ENCODE measurements around the gene CNTNAP2. TPM values are rescaled to one million over a fixed set of nuclear protein-coding genes. Genes with fewer than 3 reads are reported as not detected.

The CNTNAP2 gene
- total and polyA plus RNA-seq, 4 donors, result 0.14 to 2.3 (median 1.1) TPM

- WGBS, result 88% methylated on average over 1 of the region's 1 CpG
- Histone ChIP-seq H3K9ac (ENCODE audit: low read depth in 1 of 2, low read length in 2 of 2) (no peak overlapping the region), H3K9me3 (ENCODE audit: control insufficient read depth in 4 of 4, low read length in 3 of 4) (no peaks in the 10 kb centered on the region), H3K27me3 (ENCODE audit: control insufficient read depth in 4 of 4, insufficient read depth in 4 of 4, low read length in 3 of 4) (no peaks in the 10 kb centered on the region), H3K4me3 (ENCODE audit: low read depth in 1 of 3, low read length in 3 of 3) (no peak overlapping the region), H3K27ac (ENCODE audit: low read depth in 1 of 2, low read length in 2 of 2) (no peak overlapping the region), H3K36me3 (ENCODE audit: control insufficient read depth in 4 of 4, insufficient read depth in 3 of 4, low read depth in 1 of 4, low read length in 3 of 4) (no peaks in the 10 kb centered on the region), H3K4me1 (ENCODE audit: control insufficient read depth in 4 of 4, insufficient read depth in 4 of 4, low read length in 3 of 4) (no peaks in the 10 kb centered on the region)
- DNase-seq (ENCODE audit: low spot score), result no peak
- TF ChIP-seq FOXA2 (IDR thresholded peaks at IDR 0.05) (no peak), NR2F2 (IDR thresholded peaks at IDR 0.05) (no peak), CTCF (IDR thresholded peaks at IDR 0.05; ENCODE audit: low read depth, low read length, missing input control) (no peak), HNF4A (conservative IDR thresholded peaks at IDR 0.05) (no peak), SP1 (IDR thresholded peaks at IDR 0.05) (no peak), JUND (IDR thresholded peaks at IDR 0.05) (no peak), TAF1 (conservative IDR thresholded peaks at IDR 0.05) (no peak), FOXA1 (IDR thresholded peaks at IDR 0.05) (no peak)
Observed at GRCh38 chr7:146683439-146683838, 566.8 kb downstream of the CNTNAP2 start.

DNA sequence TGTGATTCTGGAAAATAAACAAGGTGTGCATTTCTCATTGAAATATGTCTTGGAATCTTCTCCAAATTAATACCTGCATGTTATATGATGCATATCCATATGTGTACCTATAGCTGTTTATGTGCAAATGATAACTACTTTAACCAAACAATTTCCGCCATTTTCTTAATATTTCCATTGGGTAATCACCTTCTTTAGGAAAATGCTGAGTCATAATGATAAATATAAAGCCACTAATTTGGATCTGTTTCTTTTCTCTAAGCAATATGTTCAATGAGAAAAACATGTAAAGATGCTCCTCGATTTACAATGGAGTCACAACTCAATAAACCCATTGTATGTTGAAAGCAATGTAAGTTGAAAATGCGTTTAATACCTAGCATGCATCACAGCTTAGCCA, 574.4 kb downstream of the CNTNAP2 start:
- no peak for TF ChIP-seq NR2F2 (IDR thresholded peaks at IDR 0.05)
- TF ChIP-seq FOXA1 (IDR thresholded peaks at IDR 0.05), result no peak
- TF ChIP-seq, protein P1, sequence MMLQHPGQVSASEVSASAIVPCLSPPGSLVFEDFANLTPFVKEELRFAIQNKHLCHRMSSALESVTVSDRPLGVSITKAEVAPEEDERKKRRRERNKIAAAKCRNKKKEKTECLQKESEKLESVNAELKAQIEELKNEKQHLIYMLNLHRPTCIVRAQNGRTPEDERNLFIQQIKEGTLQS (IDR thresholded peaks at IDR 0.05), result no peak
- no peak for TF ChIP-seq HNF4A (conservative IDR thresholded peaks at IDR 0.05)
- no peak for TF ChIP-seq RXRA (IDR thresholded peaks at IDR 0.05)
- TF ChIP-seq REST (IDR thresholded peaks at IDR 0.05), result no peak
- TF ChIP-seq FOXA2 (IDR thresholded peaks at IDR 0.05), result no peak
- no peak for TF ChIP-seq GABPA (IDR thresholded peaks at IDR 0.05 in 1 of 2, conservative IDR thresholded peaks at IDR 0.05 in 1 of 2)
- no peak overlapping the region for H3K27ac ChIP-seq (ENCODE audit: low read depth in 1 of 2, low read length in 2 of 2)
- no peaks in the 10 kb centered on the region for H3K4me1 ChIP-seq (ENCODE audit: control insufficient read depth in 4 of 4, insufficient read depth in 4 of 4, low read length in 3 of 4)
- H3K4me3 ChIP-seq (ENCODE audit: low read depth in 1 of 3, low read length in 3 of 3), result no peak overlapping the region
- H3K36me3 ChIP-seq (ENCODE audit: control insufficient read depth in 4 of 4, insufficient read depth in 3 of 4, low read depth in 1 of 4, low read length in 3 of 4), result no peaks in the 10 kb centered on the region
- H3K27me3 ChIP-seq (ENCODE audit: control insufficient read depth in 4 of 4, insufficient read depth in 4 of 4, low read length in 3 of 4), result no peaks in the 10 kb centered on the region
- H3K9me3 ChIP-seq (ENCODE audit: control insufficient read depth in 4 of 4, low read length in 3 of 4), result no peaks in the 10 kb centered on the region
- WGBS, result 76% methylated on average over 3 of the region's 3 CpGs
- no peak overlapping the region for H3K9ac ChIP-seq (ENCODE audit: low read depth in 1 of 2, low read length in 2 of 2)
- DNase-seq (ENCODE audit: low spot score), result no peak

DNA sequence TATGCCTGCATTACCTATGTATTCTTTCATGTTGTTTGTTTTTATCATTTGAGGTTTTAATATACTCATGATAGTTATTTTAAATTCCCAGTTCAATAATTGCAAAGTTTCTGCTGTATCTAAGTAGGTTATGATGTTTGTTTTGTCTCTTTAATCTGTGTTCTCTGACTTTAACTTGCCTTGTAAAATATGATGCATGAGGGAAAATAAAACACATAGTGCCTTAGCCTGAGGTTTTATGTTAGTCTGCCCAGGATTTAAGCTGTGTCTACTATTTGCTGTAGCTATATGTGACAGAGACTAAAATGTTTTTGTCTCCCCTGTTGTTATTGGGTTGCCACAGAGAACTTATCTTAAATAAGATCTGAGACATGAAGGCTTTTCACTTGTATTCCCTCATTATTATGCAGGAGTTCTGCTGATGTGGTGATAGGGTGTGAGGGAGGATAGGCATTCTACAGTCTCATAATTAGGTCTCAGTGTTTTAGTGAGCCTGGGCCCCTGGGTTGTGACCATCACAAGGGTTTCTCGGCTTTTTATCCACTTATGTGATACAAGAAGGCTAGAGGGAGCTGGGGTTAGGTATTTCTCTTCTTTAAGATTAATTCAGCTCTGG, 582.5 kb downstream of the CNTNAP2 start:
- 75% methylated on average over 1 of the region's 1 CpG for WGBS
- H3K4me1 ChIP-seq (ENCODE audit: control insufficient read depth in 4 of 4, insufficient read depth in 4 of 4, low read length in 3 of 4), result no peaks in the 10 kb centered on the region
- no peaks in the 10 kb centered on the region for H3K27me3 ChIP-seq (ENCODE audit: control insufficient read depth in 4 of 4, insufficient read depth in 4 of 4, low read length in 3 of 4)
- no peak overlapping the region for H3K27ac ChIP-seq (ENCODE audit: low read depth in 1 of 2, low read length in 2 of 2)
- TF ChIP-seq SP1 (IDR thresholded peaks at IDR 0.05), result no peak
- TF ChIP-seq HNF4A (conservative IDR thresholded peaks at IDR 0.05), result no peak
- no peak for TF ChIP-seq TAF1 (conservative IDR thresholded peaks at IDR 0.05)
- no peak for TF ChIP-seq JUND (IDR thresholded peaks at IDR 0.05)
- no peak overlapping the region for H3K4me3 ChIP-seq (ENCODE audit: low read depth in 1 of 3, low read length in 3 of 3)
- no peaks in the 10 kb centered on the region for H3K9me3 ChIP-seq (ENCODE audit: control insufficient read depth in 4 of 4, low read length in 3 of 4)
- no peak for DNase-seq (ENCODE audit: low spot score)
- no peak overlapping the region for H3K9ac ChIP-seq (ENCODE audit: low read depth in 1 of 2, low read length in 2 of 2)
- no peaks in the 10 kb centered on the region for H3K36me3 ChIP-seq (ENCODE audit: control insufficient read depth in 4 of 4, insufficient read depth in 3 of 4, low read depth in 1 of 4, low read length in 3 of 4)
